ENCODE measurements around the gene TPCN1.

The TPCN1 gene

GRCh38 chr12:113302466-113302865 lies 81.2 kb downstream of the TPCN1 start:
- no peak for TF ChIP-seq CTCF (IDR thresholded peaks at IDR 0.05; ENCODE audit: low read length, missing control alignments)
- no peak overlapping the region for H3K4me3 ChIP-seq (replicated peaks; ENCODE audit: low read depth, low read length)
- DNase-seq (ENCODE audit: low read depth), result no peak

GRCh38 chr12:113302886-113303640 lies 81.8 kb downstream of the TPCN1 start:
- TF ChIP-seq CTCF (IDR thresholded peaks at IDR 0.05; ENCODE audit: low read length, missing control alignments), result no peak
- no peak overlapping the region for H3K4me3 ChIP-seq (replicated peaks; ENCODE audit: low read depth, low read length)
- DNase-seq (ENCODE audit: low read depth), result no peak

- no peak for DNase-seq (ENCODE audit: low read depth)
These were observed 84.1 kb downstream of the TPCN1 start for GRCh38 chr12:113305281-113305856.

GRCh38 chr12:113306382-113306781 lies 85.1 kb downstream of the TPCN1 start:
- H3K4me3 ChIP-seq (replicated peaks; ENCODE audit: low read depth, low read length), result no peak overlapping the region
- DNase-seq (ENCODE audit: low read depth), result no peak
- no peak for TF ChIP-seq CTCF (IDR thresholded peaks at IDR 0.05; ENCODE audit: low read length, missing control alignments)

More at GRCh38 chr12:113305281-113305856, 84.1 kb downstream of the TPCN1 start:
- H3K4me3 ChIP-seq (replicated peaks; ENCODE audit: low read depth, low read length), result no peak overlapping the region
- TF ChIP-seq CTCF (IDR thresholded peaks at IDR 0.05; ENCODE audit: low read length, missing control alignments), result no peak

GRCh38 chr12:113310489-113310888 lies 89.2 kb downstream of the TPCN1 start:
- peak; percentile 43 for TF ChIP-seq CTCF (IDR thresholded peaks at IDR 0.05; ENCODE audit: low read length, missing control alignments)
- peak; percentile 44 for DNase-seq (ENCODE audit: low read depth)
- no peak overlapping the region for H3K4me3 ChIP-seq (replicated peaks; ENCODE audit: low read depth, low read length)

- no peak overlapping the region for H3K4me3 ChIP-seq (replicated peaks; ENCODE audit: low read depth, low read length)
- DNase-seq (ENCODE audit: low read depth), result peak; percentile 48
- TF ChIP-seq CTCF (IDR thresholded peaks at IDR 0.05; ENCODE audit: low read length, missing control alignments), result no peak
These were observed 92.9 kb downstream of the TPCN1 start for GRCh38 chr12:113314121-113314529.
